ENCODE results near the gene GNG4. TPM values are rescaled to one million over a fixed set of nuclear protein-coding genes. Genes with fewer than 3 reads are reported as not detected.

The GNG4 gene
- total and polyA plus RNA-seq, 11 donors = 0.06 to 0.07 TPM; not detected in 9

GRCh38 chr1:235657747-235658526 lies 8.4 kb upstream of the GNG4 start:
- no peak overlapping the region for H3K27ac ChIP-seq
- H3K9me3 ChIP-seq = no peaks in the 10 kb centered on the region
- H3K4me1 ChIP-seq = no peaks in the 10 kb centered on the region
- peaks cover 0 to 31% (median 11%) of the 10 kb centered on the region in 9 donors for H3K27me3 ChIP-seq
- DNase-seq = no peak
- no peak overlapping the region for H3K4me3 ChIP-seq
- TF ChIP-seq POLR2A (IDR thresholded peaks at IDR 0.05) = no peak
- TF ChIP-seq, protein P1, sequence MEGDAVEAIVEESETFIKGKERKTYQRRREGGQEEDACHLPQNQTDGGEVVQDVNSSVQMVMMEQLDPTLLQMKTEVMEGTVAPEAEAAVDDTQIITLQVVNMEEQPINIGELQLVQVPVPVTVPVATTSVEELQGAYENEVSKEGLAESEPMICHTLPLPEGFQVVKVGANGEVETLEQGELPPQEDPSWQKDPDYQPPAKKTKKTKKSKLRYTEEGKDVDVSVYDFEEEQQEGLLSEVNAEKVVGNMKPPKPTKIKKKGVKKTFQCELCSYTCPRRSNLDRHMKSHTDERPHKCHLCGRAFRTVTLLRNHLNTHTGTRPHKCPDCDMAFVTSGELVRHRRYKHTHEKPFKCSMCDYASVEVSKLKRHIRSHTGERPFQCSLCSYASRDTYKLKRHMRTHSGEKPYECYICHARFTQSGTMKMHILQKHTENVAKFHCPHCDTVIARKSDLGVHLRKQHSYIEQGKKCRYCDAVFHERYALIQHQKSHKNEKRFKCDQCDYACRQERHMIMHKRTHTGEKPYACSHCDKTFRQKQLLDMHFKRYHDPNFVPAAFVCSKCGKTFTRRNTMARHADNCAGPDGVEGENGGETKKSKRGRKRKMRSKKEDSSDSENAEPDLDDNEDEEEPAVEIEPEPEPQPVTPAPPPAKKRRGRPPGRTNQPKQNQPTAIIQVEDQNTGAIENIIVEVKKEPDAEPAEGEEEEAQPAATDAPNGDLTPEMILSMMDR (IDR thresholded peaks at IDR 0.05) = no peak
- no peak for ATAC-seq
- intact Hi-C loops (cut with DNase I) = no loop called here
- peaks cover 0 to 27% (median 22%) of the 10 kb centered on the region in 9 donors for H3K36me3 ChIP-seq
- WGBS, 4 donors = 71 to 79% (median 75%) methylated on average over 5 of the region's 5 CpGs

- intact Hi-C loops (cut with DNase I) = no loop called here
- peaks cover 0 to 20% (median 16%) of the 10 kb centered on the region in 9 donors for H3K36me3 ChIP-seq
- H3K27ac ChIP-seq = no peak overlapping the region
- H3K4me1 ChIP-seq = no peaks in the 10 kb centered on the region
- H3K4me3 ChIP-seq = no peak overlapping the region
- WGBS, 4 donors = 82 to 88% (median 84%) methylated on average over 5 of the region's 5 CpGs
- H3K9me3 ChIP-seq = no peaks in the 10 kb centered on the region
- no peak for DNase-seq
- TF ChIP-seq POLR2A (IDR thresholded peaks at IDR 0.05) = no peak
- TF ChIP-seq, protein P1 (IDR thresholded peaks at IDR 0.05) = no peak
- no peak for ATAC-seq
- peaks cover 0 to 38% (median 18%) of the 10 kb centered on the region in 9 donors for H3K27me3 ChIP-seq
Observed at GRCh38 chr1:235657269-235657668, 7.7 kb upstream of the GNG4 start.

DNA sequence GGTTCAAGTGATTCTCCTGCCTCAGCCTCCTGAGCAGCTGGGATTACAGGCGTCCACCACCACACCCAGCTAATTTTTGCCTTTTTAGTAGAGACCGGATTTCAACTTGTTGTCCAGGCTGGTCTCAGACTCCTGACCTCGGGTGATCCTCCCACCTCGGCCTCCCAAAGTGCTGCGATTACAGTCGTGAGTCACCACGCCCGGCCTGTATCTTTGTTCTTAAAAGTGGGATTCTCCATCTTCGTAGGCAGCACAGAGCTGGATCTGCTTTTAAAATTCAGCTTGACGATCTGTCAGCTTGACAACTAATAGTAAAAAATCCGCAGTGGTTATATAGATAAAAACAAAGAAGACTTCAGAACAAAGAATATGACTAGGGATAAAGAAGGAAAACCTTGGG lies 2.8 kb upstream of the GNG4 start:
- no peak for ATAC-seq
- DNase-seq = no peak
- H3K36me3 ChIP-seq = no peaks in the 10 kb centered on the region
- H3K27ac ChIP-seq = no peak overlapping the region
- H3K4me1 ChIP-seq = peaks cover 7 to 32% (median 20%) of the 10 kb centered on the region in 12 donors
- TF ChIP-seq, protein P1 (IDR thresholded peaks at IDR 0.05) = no peak
- TF ChIP-seq POLR2A (IDR thresholded peaks at IDR 0.05) = no peak
- H3K4me3 ChIP-seq = no peak overlapping the region
- H3K27me3 ChIP-seq = peaks cover 27 to 79% (median 64%) of the 10 kb centered on the region in 9 donors
- WGBS, 4 donors = 88 to 94% (median 90%) methylated on average over 11 of the region's 11 CpGs
- intact Hi-C loops (cut with DNase I) = no loop called here
- H3K9me3 ChIP-seq = no peaks in the 10 kb centered on the region

DNA sequence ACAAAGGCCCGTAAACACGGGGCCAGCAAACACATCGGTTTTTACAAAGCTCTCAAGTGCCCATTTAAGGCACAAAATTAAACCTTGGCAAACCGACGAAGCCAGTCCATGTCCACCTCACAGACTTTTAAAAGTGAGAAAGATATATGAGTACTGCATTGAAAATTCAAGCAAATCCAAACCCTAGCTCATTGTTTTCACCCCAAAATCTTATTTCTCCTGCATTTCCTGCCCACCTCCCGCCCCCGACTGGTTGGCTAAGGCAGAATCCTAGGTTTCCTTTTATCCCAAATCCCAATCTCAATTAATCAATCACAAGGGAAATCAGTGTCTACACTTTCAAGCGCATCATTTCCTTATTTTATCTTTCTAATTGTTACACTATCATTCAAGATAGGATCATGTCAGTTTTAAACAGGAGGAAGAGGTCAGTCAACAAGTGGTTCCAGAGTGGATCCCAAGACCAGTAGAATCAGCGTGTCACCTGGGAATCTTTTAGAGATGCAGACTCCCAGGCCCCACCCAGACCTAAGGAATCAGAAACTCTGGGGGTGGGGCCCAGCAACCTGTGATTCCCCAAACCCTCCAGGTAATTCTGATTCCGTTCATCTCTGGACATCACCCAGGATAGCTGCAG lies 1.7 kb upstream of the GNG4 start:
- H3K27ac ChIP-seq = no peak overlapping the region
- H3K9me3 ChIP-seq = no peaks in the 10 kb centered on the region
- H3K4me1 ChIP-seq = peaks cover 7 to 32% (median 20%) of the 10 kb centered on the region in 12 donors
- H3K36me3 ChIP-seq = no peaks in the 10 kb centered on the region
- ATAC-seq (no peak), DNase-seq (no peak)
- peak overlapping the region in 4 of 12 donors; percentile 54 to 61 (median 56) for H3K4me3 ChIP-seq
- no peak for TF ChIP-seq POLR2A (IDR thresholded peaks at IDR 0.05)
- TF ChIP-seq, protein P1 (IDR thresholded peaks at IDR 0.05) = no peak
- WGBS, 4 donors = 28 to 40% (median 32%) methylated on average over 10 of the region's 10 CpGs
- intact Hi-C loops (cut with DNase I) = no loop called here
- H3K27me3 ChIP-seq = peaks cover 31 to 89% (median 67%) of the 10 kb centered on the region in 9 donors

Measured in heart left ventricle (tissue), 16 donors.